ENCODE measurements around the gene CPEB4. TPM values are rescaled to one million over a fixed set of nuclear protein-coding genes. Genes with fewer than 3 reads are reported as not detected.

The CPEB4 gene
- total RNA-seq, 1 donor from 2014 or later: 19.5 TPM

DNA sequence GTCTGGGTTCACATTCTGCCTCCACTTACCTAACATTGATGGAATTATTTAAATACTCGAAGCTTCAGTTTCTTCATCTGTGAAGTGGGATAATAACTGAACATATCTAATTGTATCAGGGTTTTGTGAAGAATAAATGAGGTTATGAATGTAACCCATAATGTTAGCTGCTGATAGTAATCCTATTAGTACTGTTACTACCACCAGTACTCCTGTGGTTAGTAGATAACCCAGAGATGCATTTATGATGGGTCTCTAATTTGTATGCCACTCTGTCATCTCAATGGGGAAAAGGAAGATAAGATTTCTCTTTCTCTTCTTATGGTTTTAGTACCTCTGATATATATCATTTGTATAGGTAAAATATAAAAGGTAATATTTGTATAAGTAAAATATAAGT is 16.0 kb downstream of the CPEB4 start:
- DNase-seq (ENCODE audit: low spot score): no peak
- H3K27ac Mint-ChIP-seq (ENCODE audit: unreplicated experiment): no peak overlapping the region

DNA sequence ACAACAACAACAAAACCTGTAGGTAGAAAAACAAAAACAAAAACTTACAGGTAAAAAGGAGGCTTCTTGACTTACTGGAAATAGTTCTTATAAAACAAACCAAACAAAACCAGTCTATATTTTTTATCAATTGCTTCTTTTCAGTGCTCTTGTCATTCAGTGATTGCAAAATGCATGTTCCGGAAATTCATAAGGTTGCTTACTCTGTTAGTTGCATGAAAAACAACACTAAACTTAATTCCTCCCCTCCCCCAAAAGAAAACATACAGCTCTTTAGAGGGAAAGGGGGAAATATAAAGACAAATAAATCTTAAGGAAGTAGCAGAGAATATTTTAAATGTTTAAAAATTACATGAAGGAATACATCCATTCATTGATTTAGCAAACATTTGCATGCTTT is 19.1 kb downstream of the CPEB4 start:
- Mint-ChIP-seq H3K4me1 (ENCODE audit: unreplicated experiment) (no peaks in the 10 kb centered on the region), H3K4me3 (ENCODE audit: unreplicated experiment) (no peak overlapping the region), H3K9me3 (ENCODE audit: unreplicated experiment) (no peaks in the 10 kb centered on the region), H3K27me3 (ENCODE audit: unreplicated experiment) (peaks cover 3% of the 10 kb centered on the region), H3K36me3 (ENCODE audit: low read depth, unreplicated experiment) (no peaks in the 10 kb centered on the region), H3K27ac (ENCODE audit: unreplicated experiment) (no peak overlapping the region)
- TF ChIP-seq, protein P1, sequence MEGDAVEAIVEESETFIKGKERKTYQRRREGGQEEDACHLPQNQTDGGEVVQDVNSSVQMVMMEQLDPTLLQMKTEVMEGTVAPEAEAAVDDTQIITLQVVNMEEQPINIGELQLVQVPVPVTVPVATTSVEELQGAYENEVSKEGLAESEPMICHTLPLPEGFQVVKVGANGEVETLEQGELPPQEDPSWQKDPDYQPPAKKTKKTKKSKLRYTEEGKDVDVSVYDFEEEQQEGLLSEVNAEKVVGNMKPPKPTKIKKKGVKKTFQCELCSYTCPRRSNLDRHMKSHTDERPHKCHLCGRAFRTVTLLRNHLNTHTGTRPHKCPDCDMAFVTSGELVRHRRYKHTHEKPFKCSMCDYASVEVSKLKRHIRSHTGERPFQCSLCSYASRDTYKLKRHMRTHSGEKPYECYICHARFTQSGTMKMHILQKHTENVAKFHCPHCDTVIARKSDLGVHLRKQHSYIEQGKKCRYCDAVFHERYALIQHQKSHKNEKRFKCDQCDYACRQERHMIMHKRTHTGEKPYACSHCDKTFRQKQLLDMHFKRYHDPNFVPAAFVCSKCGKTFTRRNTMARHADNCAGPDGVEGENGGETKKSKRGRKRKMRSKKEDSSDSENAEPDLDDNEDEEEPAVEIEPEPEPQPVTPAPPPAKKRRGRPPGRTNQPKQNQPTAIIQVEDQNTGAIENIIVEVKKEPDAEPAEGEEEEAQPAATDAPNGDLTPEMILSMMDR (IDR thresholded peaks at IDR 0.05; ENCODE audit: unreplicated experiment): no peak
- no peak for DNase-seq (ENCODE audit: low spot score)

More for the DNA sequence above, 16.0 kb downstream of the CPEB4 start:
- Mint-ChIP-seq H3K9me3 (ENCODE audit: unreplicated experiment) (no peaks in the 10 kb centered on the region), H3K4me3 (ENCODE audit: unreplicated experiment) (no peak overlapping the region), H3K27me3 (ENCODE audit: unreplicated experiment) (peaks cover 3% of the 10 kb centered on the region), H3K36me3 (ENCODE audit: low read depth, unreplicated experiment) (peaks cover 2% of the 10 kb centered on the region), H3K4me1 (ENCODE audit: unreplicated experiment) (peaks cover 2% of the 10 kb centered on the region)
- TF ChIP-seq, protein P1 (IDR thresholded peaks at IDR 0.05; ENCODE audit: unreplicated experiment): no peak

DNA sequence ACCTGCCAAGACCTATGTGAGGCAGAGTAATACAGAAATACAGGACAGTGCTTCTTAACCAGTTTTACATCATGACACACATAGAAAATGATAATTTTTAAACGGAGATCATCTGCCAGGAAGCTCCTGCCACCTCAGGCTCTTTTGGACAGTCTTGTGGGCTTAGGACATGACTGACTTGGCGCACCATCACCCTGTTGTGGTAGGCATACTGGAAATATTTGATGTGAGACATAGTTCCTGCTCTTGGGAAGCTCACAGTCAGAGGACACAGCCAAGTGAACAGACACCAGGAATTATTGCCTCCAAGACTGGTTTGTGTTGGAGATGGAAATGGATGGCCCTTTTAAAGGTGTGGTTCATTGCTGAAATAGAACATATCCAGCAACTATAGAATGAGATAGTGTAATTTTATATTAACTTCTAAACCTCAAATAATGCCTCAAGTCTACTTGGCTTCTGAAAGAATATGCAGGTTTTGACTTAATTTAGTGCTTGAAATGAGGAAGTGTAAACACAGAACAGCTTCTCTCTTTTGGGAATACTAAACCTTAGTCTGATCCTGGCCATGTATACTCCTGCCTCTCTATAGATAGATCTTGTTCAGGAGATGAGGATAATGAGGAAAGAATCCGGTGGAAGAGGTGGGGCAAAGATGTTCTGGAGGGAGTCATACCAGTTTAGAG is 19.7 kb downstream of the CPEB4 start:
- Mint-ChIP-seq H3K4me1 (ENCODE audit: unreplicated experiment) (no peaks in the 10 kb centered on the region), H3K27ac (ENCODE audit: unreplicated experiment) (no peak overlapping the region), H3K9me3 (ENCODE audit: unreplicated experiment) (no peaks in the 10 kb centered on the region), H3K27me3 (ENCODE audit: unreplicated experiment) (peaks cover 3% of the 10 kb centered on the region), H3K4me3 (ENCODE audit: unreplicated experiment) (no peak overlapping the region), H3K36me3 (ENCODE audit: low read depth, unreplicated experiment) (no peaks in the 10 kb centered on the region)
- TF ChIP-seq, protein P1 (IDR thresholded peaks at IDR 0.05; ENCODE audit: unreplicated experiment): no peak
- no peak for DNase-seq (ENCODE audit: low spot score)

- DNase-seq (ENCODE audit: low spot score): no peak
- H3K27ac Mint-ChIP-seq (ENCODE audit: unreplicated experiment): no peak overlapping the region
- no peaks in the 10 kb centered on the region for H3K4me1 Mint-ChIP-seq (ENCODE audit: unreplicated experiment)
- H3K27me3 Mint-ChIP-seq (ENCODE audit: unreplicated experiment): peaks cover 3% of the 10 kb centered on the region
- no peak overlapping the region for H3K4me3 Mint-ChIP-seq (ENCODE audit: unreplicated experiment)
- no peaks in the 10 kb centered on the region for H3K9me3 Mint-ChIP-seq (ENCODE audit: unreplicated experiment)
- H3K36me3 Mint-ChIP-seq (ENCODE audit: low read depth, unreplicated experiment): no peaks in the 10 kb centered on the region
- TF ChIP-seq, protein P1 (IDR thresholded peaks at IDR 0.05; ENCODE audit: unreplicated experiment): no peak
Observed at GRCh38 chr5:173909199-173909598, 21.1 kb downstream of the CPEB4 start.

DNA sequence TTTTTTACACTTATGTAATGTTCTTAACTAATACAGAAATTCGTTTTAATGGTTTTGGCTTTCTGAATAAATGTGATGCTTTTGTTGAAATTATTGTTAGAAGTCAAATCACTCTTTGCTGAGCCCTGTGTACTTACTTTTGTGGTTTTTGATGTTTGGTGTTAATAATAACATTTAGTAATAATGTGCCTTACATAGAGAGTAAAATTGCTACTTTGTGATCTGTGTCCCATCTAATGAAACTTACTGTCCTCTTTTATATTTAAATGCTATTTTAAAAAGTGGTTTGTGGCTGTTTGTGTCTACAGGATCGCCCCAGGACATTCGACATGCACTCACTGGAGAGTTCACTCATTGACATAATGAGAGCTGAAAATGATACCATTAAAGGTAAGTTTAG is 22.1 kb downstream of the CPEB4 start:
- H3K4me1 Mint-ChIP-seq (ENCODE audit: unreplicated experiment): peaks cover under 1% of the 10 kb centered on the region
- H3K4me3 Mint-ChIP-seq (ENCODE audit: unreplicated experiment): no peak overlapping the region
- TF ChIP-seq, protein P1 (IDR thresholded peaks at IDR 0.05; ENCODE audit: unreplicated experiment): no peak
- DNase-seq (ENCODE audit: low spot score): no peak
- H3K27ac Mint-ChIP-seq (ENCODE audit: unreplicated experiment): no peak overlapping the region
- H3K36me3 Mint-ChIP-seq (ENCODE audit: low read depth, unreplicated experiment): no peaks in the 10 kb centered on the region
- H3K27me3 Mint-ChIP-seq (ENCODE audit: unreplicated experiment): peaks cover 3% of the 10 kb centered on the region
- no peaks in the 10 kb centered on the region for H3K9me3 Mint-ChIP-seq (ENCODE audit: unreplicated experiment)

Data from endothelial cell (in vitro differentiated cells).